Skeletal muscle tissue (tissue), 4 donors: ENCODE measurements around the gene PAK1. TPM values are rescaled to one million over a fixed set of nuclear protein-coding genes. Genes with fewer than 3 reads are reported as not detected.

Experiments used
- H3K27ac ChIP-seq: one replicate; pipeline ENCODE4 v1.7.0; 2013; ENCODE audit warnings: mild to moderate bottlenecking, low read depth, low read length, inconsistent platforms
- H3K27me3 ChIP-seq, 3 donors: one replicate each; pipeline ENCODE4 v1.7.0; 2013; ENCODE audit warnings: low read length in 3 of 3; ENCODE audit not compliant: control insufficient read depth in 3 of 3, insufficient read depth in 3 of 3
- H3K36me3 ChIP-seq, 3 donors: one replicate each; pipeline ENCODE4 v1.7.0; 2013; ENCODE audit warnings: low read length in 3 of 3; ENCODE audit not compliant: control insufficient read depth in 3 of 3, insufficient read depth in 3 of 3
- H3K4me1 ChIP-seq, 3 donors: one replicate each; pipeline ENCODE4 v1.7.0; 2013; ENCODE audit warnings: low read length in 3 of 3, mild to moderate bottlenecking in 3 of 3; ENCODE audit not compliant: control insufficient read depth in 3 of 3, insufficient read depth in 3 of 3
- H3K4me3 ChIP-seq, 3 donors: one replicate each; pipeline ENCODE4 v1.7.0; 2013; ENCODE audit warnings: low read length in 3 of 3
- H3K9ac ChIP-seq, 3 donors: one replicate each; pipeline ENCODE4 v1.7.0; 2013; ENCODE audit warnings: low read length in 3 of 3, mild to moderate bottlenecking in 3 of 3, moderate library complexity in 2 of 3, low read depth in 1 of 3
- H3K9me3 ChIP-seq, 3 donors: one replicate each; pipeline ENCODE4 v1.7.0; 2013; ENCODE audit warnings: low read length in 3 of 3; ENCODE audit not compliant: control insufficient read depth in 3 of 3
- total RNA-seq: library from RNA; depleted of rRNA; stranded (reverse); fragments of >200 nt; gene quantifications from one replicate; pipeline ENCODE4 v1.2.3, GENCODE V29; 2014
- donor health status: Osteomylitis.

Gene PAK1
- total RNA-seq: 52.2 TPM

DNA sequence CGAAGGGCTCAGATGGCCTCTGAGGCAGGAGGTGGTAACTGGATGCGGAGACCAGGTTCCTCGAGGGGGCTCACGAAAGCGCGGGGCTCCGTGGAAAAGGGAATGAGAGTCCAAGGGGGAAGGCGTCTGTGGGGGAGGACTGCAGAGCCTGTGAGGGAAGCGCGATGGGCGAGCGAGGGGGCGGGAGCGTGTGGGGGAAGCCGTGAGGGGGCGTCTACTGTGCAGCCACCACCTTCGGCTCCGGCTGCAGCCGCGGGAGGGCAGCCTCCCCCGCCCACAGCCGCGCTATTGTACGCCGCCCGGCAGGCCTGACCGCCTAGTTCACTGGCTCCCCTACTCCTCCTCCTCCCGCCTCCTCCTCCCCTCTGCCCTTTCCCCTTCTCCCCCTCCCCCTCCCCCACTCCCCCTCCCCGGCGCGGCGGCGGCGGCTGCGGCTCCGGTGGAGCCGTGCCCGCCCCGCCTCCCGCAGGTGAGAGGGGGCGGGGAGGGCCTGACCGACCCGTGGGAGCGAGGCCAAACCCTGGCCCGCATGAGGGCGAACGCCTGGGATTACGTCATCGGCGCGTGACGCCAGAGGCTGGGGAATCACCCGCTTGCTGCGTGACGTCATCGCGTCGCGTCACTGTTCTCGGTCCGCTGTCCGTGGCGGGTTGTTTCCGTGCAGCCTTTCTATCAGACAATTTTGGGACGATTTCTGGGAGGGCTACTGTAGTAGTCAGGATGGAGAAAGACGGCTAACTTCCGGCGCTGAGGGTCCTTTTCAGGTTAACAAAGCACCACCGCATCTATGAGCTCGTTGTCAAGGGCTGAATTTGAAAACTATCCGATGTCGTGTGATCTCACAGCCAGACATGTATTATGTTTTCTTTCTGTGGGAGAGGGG is at the start of gene PAK1:
Gene PAK1 (minus strand): TSS at position 294 of the 883 bp plus-strand sequence. CDS start 81,574 bp downstream, outside the sequence.
- H3K4me3 ChIP-seq: peak within 1 kb of the TSS; percentile 62 to 75 (median 75)
- H3K9ac ChIP-seq: peak within 1 kb of the TSS; percentile 63 to 77 (median 73)
- H3K27ac ChIP-seq: peak within 1 kb of the TSS; percentile 68
- H3K4me1 ChIP-seq: peaks cover 0 to 3% (median 1%) of the 10 kb centered on the region in 3 donors
- H3K9me3 ChIP-seq: no peaks in the 10 kb centered on the region
- no peaks in the 10 kb centered on the region for H3K27me3 ChIP-seq
- H3K36me3 ChIP-seq: no peaks in the 10 kb centered on the region

DNA sequence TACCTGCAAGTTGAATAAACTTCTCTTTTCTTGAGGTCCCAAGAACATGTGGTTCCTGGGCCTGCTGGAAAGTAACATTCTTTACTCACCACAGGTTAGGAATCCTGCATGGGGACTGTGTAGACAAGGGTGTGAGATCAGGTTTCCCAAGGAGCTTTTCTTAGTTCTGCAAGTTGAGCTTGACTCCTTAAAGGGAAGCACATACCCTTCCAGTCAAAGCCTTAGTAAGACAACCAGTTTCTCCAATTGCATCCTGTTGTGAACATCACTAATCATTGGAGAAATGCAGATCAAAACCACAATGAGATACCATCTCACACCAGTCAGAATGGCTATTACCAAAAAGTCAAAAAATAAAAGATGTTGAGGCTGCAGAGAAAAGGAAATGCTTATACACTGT is 48.3 kb upstream of the PAK1 start:
- H3K4me1 ChIP-seq: peaks cover 0 to 4% (median 0%) of the 10 kb centered on the region in 3 donors
- H3K9me3 ChIP-seq: no peaks in the 10 kb centered on the region
- no peaks in the 10 kb centered on the region for H3K36me3 ChIP-seq
- no peak overlapping the region for H3K27ac ChIP-seq
- no peaks in the 10 kb centered on the region for H3K27me3 ChIP-seq
- no peak overlapping the region for H3K9ac ChIP-seq
- no peak overlapping the region for H3K4me3 ChIP-seq

DNA sequence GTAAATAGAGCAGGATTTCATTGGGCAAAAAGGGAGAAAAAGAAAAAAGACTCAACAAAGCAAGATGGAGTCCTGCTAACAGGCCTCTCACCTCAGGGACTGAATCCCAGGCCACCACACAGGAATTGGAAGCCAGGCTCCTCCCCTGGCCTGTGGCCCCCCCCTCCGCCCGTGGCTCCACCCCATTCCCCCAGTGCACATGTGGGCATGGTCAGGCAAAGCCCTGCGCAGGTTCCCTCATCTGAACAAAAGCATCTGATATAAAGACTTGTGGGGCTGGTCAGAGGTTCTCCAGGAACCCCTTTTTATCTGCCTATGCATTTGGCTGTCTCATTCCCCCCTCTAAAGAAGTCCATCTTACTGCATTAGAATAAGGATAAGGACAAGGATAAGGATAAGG is 46.0 kb upstream of the PAK1 start:
- Histone ChIP-seq H3K4me3 (no peak overlapping the region), H3K36me3 (no peaks in the 10 kb centered on the region), H3K27ac (no peak overlapping the region), H3K9ac (no peak overlapping the region), H3K27me3 (no peaks in the 10 kb centered on the region), H3K4me1 (peaks cover 0 to 4% (median 0%) of the 10 kb centered on the region in 3 donors), H3K9me3 (no peaks in the 10 kb centered on the region)

DNA sequence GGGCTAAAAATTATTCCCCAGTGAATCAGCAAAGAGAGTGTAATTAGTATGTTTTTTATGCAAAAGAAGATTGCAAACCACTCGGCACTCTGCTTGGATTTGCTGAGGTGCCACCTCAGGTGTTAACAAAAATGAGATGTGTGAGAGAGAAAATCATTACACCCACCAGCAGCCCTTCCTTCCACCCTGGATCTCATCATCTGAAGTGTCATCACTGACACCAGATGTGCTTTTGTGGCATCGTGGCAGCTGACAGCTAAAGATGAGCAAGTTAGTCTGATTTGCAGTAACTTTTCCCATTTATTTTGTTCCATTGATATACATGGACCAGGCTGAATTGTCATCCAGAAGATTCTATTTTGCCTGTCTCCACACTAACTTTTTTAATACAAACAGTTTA is 44.6 kb upstream of the PAK1 start:
- no peaks in the 10 kb centered on the region for H3K36me3 ChIP-seq
- H3K27me3 ChIP-seq: no peaks in the 10 kb centered on the region

DNA sequence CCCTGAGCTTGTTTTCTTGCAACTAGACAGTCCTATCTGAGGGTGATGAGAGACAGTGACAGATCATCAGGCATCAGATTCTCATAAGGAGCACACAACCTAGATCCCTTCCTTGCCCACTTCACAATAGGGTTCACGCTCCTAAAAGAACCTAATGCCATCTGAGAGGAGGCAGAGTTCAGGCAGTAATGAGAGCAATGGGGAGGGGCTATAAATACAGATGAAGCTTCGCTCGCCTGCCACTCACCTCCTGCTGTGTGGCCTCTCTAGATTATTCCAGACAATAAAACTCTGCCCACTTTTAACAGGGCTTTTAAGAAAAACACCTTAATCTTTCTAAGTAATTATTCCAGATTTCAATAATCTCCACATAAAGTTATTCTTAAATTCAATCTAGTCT is 43.9 kb upstream of the PAK1 start:
- H3K9me3 ChIP-seq: no peaks in the 10 kb centered on the region
- no peaks in the 10 kb centered on the region for H3K27me3 ChIP-seq
- no peak overlapping the region for H3K27ac ChIP-seq
- H3K9ac ChIP-seq: no peak overlapping the region
- H3K4me1 ChIP-seq: peaks cover 0 to 4% (median 0%) of the 10 kb centered on the region in 3 donors
- no peak overlapping the region for H3K4me3 ChIP-seq
- H3K36me3 ChIP-seq: no peaks in the 10 kb centered on the region

More for the DNA sequence above, 44.6 kb upstream of the PAK1 start:
- Histone ChIP-seq H3K27ac (no peak overlapping the region), H3K4me1 (peaks cover 0 to 4% (median 0%) of the 10 kb centered on the region in 3 donors), H3K9me3 (no peaks in the 10 kb centered on the region), H3K9ac (no peak overlapping the region), H3K4me3 (no peak overlapping the region)

DNA sequence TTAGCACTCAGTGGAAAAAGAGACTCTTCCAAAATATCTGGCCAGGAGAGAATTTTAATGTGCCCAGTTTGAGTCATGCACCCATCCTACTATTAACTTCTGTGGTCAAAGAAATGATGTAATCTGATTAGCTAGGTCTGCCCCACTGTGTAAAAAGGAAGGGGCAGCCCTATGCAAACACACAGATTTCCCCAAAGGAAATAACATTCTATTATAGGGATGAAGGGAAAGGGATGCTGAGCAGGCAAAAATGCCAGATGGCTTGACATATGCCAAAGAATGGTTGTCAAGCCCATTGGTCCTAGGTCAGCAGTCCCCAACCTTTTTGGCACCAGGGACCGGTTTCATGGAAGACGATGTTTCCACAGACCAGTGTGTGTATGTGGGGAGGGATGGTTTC is 43.3 kb upstream of the PAK1 start:
- Histone ChIP-seq H3K27ac (no peak overlapping the region), H3K4me3 (no peak overlapping the region)

DNA sequence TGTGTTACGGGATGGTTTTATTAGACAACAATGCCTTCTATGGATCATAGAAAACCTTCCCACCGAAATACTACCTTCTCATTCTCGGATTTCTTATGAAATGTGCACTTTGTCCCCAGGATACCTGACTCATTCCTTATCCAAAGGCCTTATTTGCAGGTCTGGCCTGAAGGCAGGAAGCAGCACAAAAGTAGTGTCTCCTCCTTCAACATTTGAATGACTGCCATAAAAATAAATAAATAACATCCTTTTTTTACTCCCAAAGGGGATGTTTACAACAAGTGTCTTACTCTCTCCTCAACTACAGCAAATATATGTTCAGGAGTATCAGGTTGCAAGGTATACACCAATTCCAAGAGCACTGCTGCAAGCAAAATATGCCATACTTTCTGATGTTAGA is 41.6 kb upstream of the PAK1 start:
- no peak overlapping the region for H3K27ac ChIP-seq

More for the DNA sequence above, 43.3 kb upstream of the PAK1 start:
- Histone ChIP-seq H3K9me3 (no peaks in the 10 kb centered on the region), H3K4me1 (peaks cover 0 to 3% (median 0%) of the 10 kb centered on the region in 3 donors), H3K27me3 (no peaks in the 10 kb centered on the region), H3K9ac (no peak overlapping the region), H3K36me3 (no peaks in the 10 kb centered on the region)

DNA sequence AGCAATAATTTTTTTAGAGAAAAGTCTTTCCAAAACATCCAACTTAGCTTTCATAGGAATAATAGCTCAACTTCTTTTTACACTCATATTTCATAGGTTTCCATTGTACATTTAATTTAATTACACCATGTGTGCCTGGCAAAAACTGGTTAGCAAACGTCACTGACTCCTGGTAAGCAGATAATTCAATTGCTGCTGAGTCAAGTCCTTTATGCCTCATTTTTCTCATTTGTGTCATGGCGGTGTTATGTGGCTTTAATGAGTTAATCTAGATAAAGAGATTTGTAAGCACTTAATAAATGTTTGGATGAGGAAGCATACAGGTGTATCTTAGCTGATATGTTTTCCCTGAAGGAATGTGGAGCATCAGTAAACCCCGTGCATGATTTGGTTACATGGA is 41.2 kb upstream of the PAK1 start:
- H3K9ac ChIP-seq: no peak overlapping the region
- no peak overlapping the region for H3K27ac ChIP-seq
- no peaks in the 10 kb centered on the region for H3K27me3 ChIP-seq
- H3K9me3 ChIP-seq: no peaks in the 10 kb centered on the region
- H3K4me1 ChIP-seq: no peaks in the 10 kb centered on the region
- H3K4me3 ChIP-seq: no peak overlapping the region
- H3K36me3 ChIP-seq: no peaks in the 10 kb centered on the region

More for the DNA sequence above, 41.6 kb upstream of the PAK1 start:
- Histone ChIP-seq H3K4me1 (no peaks in the 10 kb centered on the region), H3K9ac (no peak overlapping the region), H3K27me3 (no peaks in the 10 kb centered on the region), H3K9me3 (no peaks in the 10 kb centered on the region), H3K4me3 (no peak overlapping the region), H3K36me3 (no peaks in the 10 kb centered on the region)

DNA sequence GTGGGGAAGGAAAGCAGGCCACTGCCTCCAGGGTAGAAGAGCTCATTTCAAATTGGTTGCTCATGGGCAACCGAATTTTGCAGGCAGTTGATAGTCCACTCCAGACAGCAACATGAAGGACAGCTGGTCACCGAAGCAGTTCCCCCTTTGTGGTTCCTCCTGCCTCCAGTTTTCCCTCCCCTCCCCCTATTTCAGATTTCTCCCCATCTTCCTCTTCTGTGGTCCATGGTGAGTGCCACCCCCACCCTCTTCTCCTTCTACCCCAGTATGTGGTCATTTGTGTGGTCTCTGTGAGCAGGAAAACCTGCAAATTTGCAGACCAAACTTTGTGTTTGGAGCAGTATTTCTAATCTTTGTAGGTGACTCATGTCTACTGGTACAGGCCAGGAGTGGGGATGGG is 38.2 kb upstream of the PAK1 start:
- Histone ChIP-seq H3K9ac (no peak overlapping the region), H3K4me3 (no peak overlapping the region), H3K27ac (no peak overlapping the region), H3K4me1 (no peaks in the 10 kb centered on the region), H3K27me3 (no peaks in the 10 kb centered on the region), H3K36me3 (no peaks in the 10 kb centered on the region), H3K9me3 (no peaks in the 10 kb centered on the region)

DNA sequence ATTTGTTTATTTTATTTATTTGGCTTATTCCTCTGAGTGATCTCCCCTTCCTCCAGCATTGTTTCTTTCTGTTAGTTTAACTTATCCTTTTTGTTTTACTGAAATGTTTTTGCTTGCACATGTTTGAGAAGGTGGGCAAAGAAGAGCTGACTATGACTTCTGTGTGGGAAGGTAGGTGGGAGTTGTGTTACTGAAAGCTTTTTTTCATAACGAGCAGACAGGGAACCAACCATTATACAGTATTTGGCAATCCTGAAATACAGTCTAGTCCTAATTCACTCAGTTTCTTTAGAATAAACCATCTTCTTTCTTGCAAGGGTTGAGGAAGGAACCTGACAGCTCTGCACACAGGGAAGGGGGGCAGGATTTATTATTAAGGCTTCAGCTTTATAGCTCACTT is 37.0 kb upstream of the PAK1 start:
- Histone ChIP-seq H3K4me3 (no peak overlapping the region), H3K36me3 (no peaks in the 10 kb centered on the region), H3K27ac (no peak overlapping the region), H3K9me3 (no peaks in the 10 kb centered on the region), H3K27me3 (no peaks in the 10 kb centered on the region), H3K9ac (no peak overlapping the region), H3K4me1 (no peaks in the 10 kb centered on the region)
